NCI-H446 (cell line): ENCODE data around the gene GLIS2.

Source experiments
- DNase-seq, 2 experiments: peaks; one replicate each; lab custom pipeline; 2025; lab: John Stamatoyannopoulos, UW

The GLIS2 gene

GRCh38 chr16:4315186-4316107 lies at the start of gene GLIS2:
GLIS2 (plus strand) TSS chr16:4316067; CDS start chr16:4332281, 16,214 bp downstream.
- peak in 1 of 2 experiments; percentile 53 for DNase-seq

GRCh38 chr16:4266372-4266771 lies 49.5 kb upstream of the GLIS2 start:
- DNase-seq = no peak

GRCh38 chr16:4270091-4270490 lies 45.8 kb upstream of the GLIS2 start:
- no peak for DNase-seq

GRCh38 chr16:4270595-4270994 lies 45.3 kb upstream of the GLIS2 start:
- no peak for DNase-seq

- peak; percentile 78 to 89 for DNase-seq
Measured at GRCh38 chr16:4271176-4272113, 44.4 kb upstream of the GLIS2 start.

GRCh38 chr16:4272114-4272956 lies 43.5 kb upstream of the GLIS2 start:
- no peak for DNase-seq

GRCh38 chr16:4273858-4274311 lies 42.0 kb upstream of the GLIS2 start:
- no peak for DNase-seq

- DNase-seq = no peak
Measured at GRCh38 chr16:4275861-4276260, 40.0 kb upstream of the GLIS2 start.

GRCh38 chr16:4277987-4278513 lies 37.8 kb upstream of the GLIS2 start:
- no peak for DNase-seq

GRCh38 chr16:4280625-4281024 lies 35.2 kb upstream of the GLIS2 start:
- DNase-seq = no peak

- DNase-seq = no peak
Measured at GRCh38 chr16:4283441-4283840, 32.4 kb upstream of the GLIS2 start.

- DNase-seq = no peak
Measured at GRCh38 chr16:4283939-4284338, 31.9 kb upstream of the GLIS2 start.

- DNase-seq = no peak
Measured at GRCh38 chr16:4285167-4285566, 30.7 kb upstream of the GLIS2 start.

GRCh38 chr16:4288148-4288921 lies 27.5 kb upstream of the GLIS2 start:
- peak; percentile 29 to 65 for DNase-seq

GRCh38 chr16:4290236-4290830 lies 25.5 kb upstream of the GLIS2 start:
- no peak for DNase-seq

GRCh38 chr16:4291699-4292098 lies 24.2 kb upstream of the GLIS2 start:
- DNase-seq = no peak

- no peak for DNase-seq
Measured at GRCh38 chr16:4293181-4293716, 22.6 kb upstream of the GLIS2 start.

GRCh38 chr16:4293822-4294457 lies 21.9 kb upstream of the GLIS2 start:
- peak in 1 of 2 experiments; percentile 55 for DNase-seq

GRCh38 chr16:4295581-4295980 lies 20.3 kb upstream of the GLIS2 start:
- DNase-seq = no peak
